Endothelial cell of umbilical vein (primary cell): ENCODE data around the gene SLC35G6. TPM values are rescaled to one million over a fixed set of nuclear protein-coding genes. Genes with fewer than 3 reads are reported as not detected.

Experiments used
- BruUV-seq: library from RNA; stranded (reverse); fragments of 400-500 nt; replicated peaks from 2 replicates; lab custom pipeline; 2021; lab: Mats Ljungman, UMichigan
- CTCF ChIA-PET: fragments of 300-600, 350-600 bp; sonication (Branson Sonifier 250); formaldehyde crosslinking; loops from one replicate; lab custom pipeline; 2021; ENCODE audit warnings: antibody characterized with exemption, inconsistent platforms; lab: Charles Lee
- POLR2A ChIA-PET: fragments of 300-600, 350-600 bp; sonication (Branson Sonifier 250); formaldehyde crosslinking; loops from one replicate; lab custom pipeline; 2021; ENCODE audit warnings: antibody characterized with exemption, inconsistent platforms; lab: Charles Lee
- DNase-seq: peaks from one replicate; pipeline ENCODE4 v3.0.0-alpha.2; 2011; ENCODE audit warnings: low read depth, low spot score
- FAIRE-seq: peaks from 2 replicates; lab custom pipeline; 2011; peaks lifted over from hg19 to GRCh38; lab: Jason Lieb, UNC
- H2AFZ ChIP-seq: 2 replicates; pipeline ENCODE4 v1.6.0; 2012; ENCODE audit warnings: low read depth, low read length, control low read depth, inconsistent platforms
- H3K27ac ChIP-seq: 2 replicates; pipeline ENCODE4 v1.5.1; 2011; ENCODE audit warnings: low read depth, mild to moderate bottlenecking, control low read depth, low read length, moderate library complexity; ENCODE audit not compliant: insufficient read depth
- H3K27me3 ChIP-seq, 2 experiments: 2 replicates each; pipeline versions ENCODE4 v1.6.0 to v1.6.1; 2011; ENCODE audit warnings: low read length in 2 of 2, mixed read lengths in 1 of 2; ENCODE audit not compliant: control insufficient read depth in 2 of 2, insufficient read depth in 2 of 2
- H3K36me3 ChIP-seq, 2 experiments: 2 replicates in 1 of 2; 3 replicates in 1 of 2; pipeline ENCODE4 v1.5.1; 2011; ENCODE audit warnings: low read length in 2 of 2, mild to moderate bottlenecking in 1 of 2, moderate library complexity in 1 of 2; ENCODE audit not compliant: control insufficient read depth in 2 of 2, insufficient read depth in 2 of 2; ENCODE audit errors: extremely low read depth in 1 of 2
- H3K4me1 ChIP-seq: 3 replicates; pipeline ENCODE4 v1.5.1; 2011; ENCODE audit warnings: mild to moderate bottlenecking, low read length; ENCODE audit not compliant: control insufficient read depth, insufficient read depth; ENCODE audit errors: extremely low read depth
- H3K4me2 ChIP-seq: 2 replicates; pipeline ENCODE4 v1.6.1; 2011; ENCODE audit warnings: low read length, control low read depth, mixed read lengths; ENCODE audit not compliant: insufficient read depth
- H3K4me3 ChIP-seq, 3 experiments: fragments of 200-600 bp in 1 of 3; sonication (generic), shearing (Covaris generic) in 1 of 3; replicated peaks in 1 of 3; 2 replicates each; pipeline ENCODE4 v1.5.1; 2011 to 2016; ENCODE audit warnings: control low read depth in 3 of 3, low read length in 3 of 3, mild to moderate bottlenecking in 2 of 3, inconsistent platforms in 1 of 3, low read depth in 1 of 3, moderate library complexity in 1 of 3; ENCODE audit not compliant: insufficient read depth in 1 of 3
- H3K79me2 ChIP-seq: 2 replicates; pipeline ENCODE4 v1.6.0; 2012; ENCODE audit warnings: low read length, inconsistent platforms; ENCODE audit not compliant: control insufficient read depth, insufficient read depth
- H3K9ac ChIP-seq: replicated peaks from 2 replicates; pipeline ENCODE3; 2011; ENCODE audit warnings: low read length, control low read depth; ENCODE audit not compliant: insufficient read depth; ENCODE audit errors: extremely low read depth
- H3K9me1 ChIP-seq: replicated peaks from 3 replicates; pipeline ENCODE4 v1.6.0; 2011; ENCODE audit warnings: mild to moderate bottlenecking, low read length; ENCODE audit not compliant: control insufficient read depth, insufficient read depth; ENCODE audit errors: extremely low read depth
- H3K9me3 ChIP-seq: replicated peaks from 2 replicates; pipeline ENCODE4 v1.5.1; 2012; ENCODE audit warnings: low read length, inconsistent platforms; ENCODE audit not compliant: control insufficient read depth, insufficient read depth
- H4K20me1 ChIP-seq: replicated peaks from 2 replicates; pipeline ENCODE3; 2011; ENCODE audit warnings: mild to moderate bottlenecking, low read length; ENCODE audit not compliant: control insufficient read depth, insufficient read depth; ENCODE audit errors: extremely low read depth
- CTCF ChIP-seq, 2 donors: IDR thresholded peaks; 1 replicate in 1 of 2; 2 replicates in 1 of 2; pipeline ENCODE4 v1.5.1; 2011; ENCODE audit warnings: low read length in 2 of 2, mild to moderate bottlenecking in 2 of 2, moderate library complexity in 2 of 2, control low read depth in 1 of 2, inconsistent platforms in 1 of 2, low read depth in 1 of 2; ENCODE audit not compliant: insufficient read depth in 1 of 2; ENCODE audit errors: extremely low read depth in 1 of 2
- EZH2 ChIP-seq: IDR thresholded peaks from 2 replicates; pipeline ENCODE4 v1.6.1; 2012; ENCODE audit warnings: borderline replicate concordance, low read depth, mild to moderate bottlenecking, moderate library complexity, low read length, inconsistent platforms; ENCODE audit not compliant: severe bottlenecking
- FOS ChIP-seq: IDR thresholded peaks from 2 replicates; pipeline ENCODE4 v1.6.1; 2011; ENCODE audit warnings: mild to moderate bottlenecking, low read length, moderate library complexity, borderline replicate concordance; ENCODE audit not compliant: insufficient read depth
- GATA2 ChIP-seq: IDR thresholded peaks from 2 replicates; pipeline ENCODE4 v1.7.0; 2011; ENCODE audit warnings: low read depth, mild to moderate bottlenecking, moderate library complexity, mixed read lengths, low read length; ENCODE audit not compliant: insufficient read length, insufficient read depth
- JUN ChIP-seq: IDR thresholded peaks from 2 replicates; pipeline ENCODE4 v1.6.1; 2011; ENCODE audit warnings: borderline replicate concordance, low read depth; ENCODE audit not compliant: insufficient read length, insufficient read depth
- MYC ChIP-seq: IDR thresholded peaks from one replicate; pipeline ENCODE4 v1.6.1; 2011; ENCODE audit warnings: mild to moderate bottlenecking, low read depth, low read length
- POLR2A ChIP-seq: IDR thresholded peaks from 2 replicates; pipeline ENCODE4 v1.6.1; 2012; ENCODE audit warnings: low read depth, mild to moderate bottlenecking, control low read depth, low read length
- POLR2AphosphoS5 ChIP-seq: IDR thresholded peaks from 2 replicates; pipeline ENCODE4 v1.6.1; 2012; ENCODE audit warnings: low read depth, mild to moderate bottlenecking, control low read depth, low read length, moderate library complexity; ENCODE audit not compliant: insufficient read depth
- dilution Hi-C: fragments of 300-500 bp; cut with MboI; formaldehyde crosslinking; loops from one replicate; pipeline ENCODE4 v1.15.0; 2019; ENCODE audit warnings: low sequenced_read_pairs; ENCODE audit not compliant: extremely low pct_ligation_motif_present
- intact Hi-C: fragments of 100-400 bp; cut with micrococcal nuclease; formaldehyde crosslinking; loops from one replicate; pipeline ENCODE4 v1.10.0; 2022
- polyA plus RNA-seq, 4 experiments: library from polyadenylated mRNA; depleted of rRNA in 3 of 4; stranded (reverse) in 3 of 4; unstranded in 1 of 4; fragments of >200 nt; gene quantifications; 2 replicates each; pipeline versions ENCODE4 v1.2.1 to v1.2.3, GENCODE V29; 2011 to 2012; ENCODE audit warnings: missing spikeins in 1 of 4
- total RNA-seq: library from RNA; stranded (reverse); gene quantifications from 2 replicates; pipeline ENCODE4 v1.2.3, GENCODE V29; 2021

The SLC35G6 gene
- total and polyA plus RNA-seq, 2 donors (not counting 3 experiments of a cell fraction or from before 2014, with no cell fraction given) = not detected

GRCh38 chr17:7465597-7466275 lies 15.5 kb upstream of the SLC35G6 start:
- dilution Hi-C loops = no loop called here
- FAIRE-seq (no peak), DNase-seq (no peak)
- no TSS peak for BruUV-seq
- peaks cover 0 to 16% of the 10 kb centered on the region in 2 experiments for H3K36me3 ChIP-seq
- no peaks in the 10 kb centered on the region for H4K20me1 ChIP-seq
- no peak overlapping the region for H3K4me2 ChIP-seq
- CTCF ChIA-PET = interaction anchor here (1.0 to 3.3 kb wide), 2 partner anchors 11 to 29 kb away, joined by 3 to 11 read pairs; no protein-coding TSS in a partner anchor
- TF ChIP-seq EZH2 = no peak
- TF ChIP-seq FOS = no peak
- TF ChIP-seq CTCF (IDR thresholded peaks at IDR 0.05; ENCODE audit: extremely low read depth in 1 of 2, insufficient read depth in 1 of 2, low read depth in 1 of 2, low read length in 2 of 2) = no peak
- TF ChIP-seq POLR2AphosphoS5 = no peak
- TF ChIP-seq JUN = no peak
- TF ChIP-seq GATA2 = no peak
- no peak for TF ChIP-seq MYC
- TF ChIP-seq POLR2A = no peak
- peaks cover 11% of the 10 kb centered on the region for H3K79me2 ChIP-seq
- H3K27ac ChIP-seq = no peak overlapping the region
- no peaks in the 10 kb centered on the region for H3K27me3 ChIP-seq
- H3K9ac ChIP-seq = no peak overlapping the region
- POLR2A ChIA-PET = no interaction called here
- H2AFZ ChIP-seq = no peak overlapping the region
- intact Hi-C loops = no loop called here
- no peak overlapping the region for H3K4me3 ChIP-seq
- no peaks in the 10 kb centered on the region for H3K4me1 ChIP-seq
- H3K9me1 ChIP-seq = no peaks in the 10 kb centered on the region
- no peaks in the 10 kb centered on the region for H3K9me3 ChIP-seq
